Endometrium (tissue), 2 donors: ENCODE results near the gene PHGDH.
"Not testable (repeated sequence)": the region's sequence is repeated elsewhere in the genome, so short reads cannot be mapped to it uniquely, and the experiment has no call there.

Source experiments
- FAIRE-seq: peaks from 2 replicates; lab custom pipeline; 2012; peaks lifted over from hg19 to GRCh38; lab: Jason Lieb, UNC
- donor health status: control.
- donor health status: control.

The PHGDH gene

DNA sequence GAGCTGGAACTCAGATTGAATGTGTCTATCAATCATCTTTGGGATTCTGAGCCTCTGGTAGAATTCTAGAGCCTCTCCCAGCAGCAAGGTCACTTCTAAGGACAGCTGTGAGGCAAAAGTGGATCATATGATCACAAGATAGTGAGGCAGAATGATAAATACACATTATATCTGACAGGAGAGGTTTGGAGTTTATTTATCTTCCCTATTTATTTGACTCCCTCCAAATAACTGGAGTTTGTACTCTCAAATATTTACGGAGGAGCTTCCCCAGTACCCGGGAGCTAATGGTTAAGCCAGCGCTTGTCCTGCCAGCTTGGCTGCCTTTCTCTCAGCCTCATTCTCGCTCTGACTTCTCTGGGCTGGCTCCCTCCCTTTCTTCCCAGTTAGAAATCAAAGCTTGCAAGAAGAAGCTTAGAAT lies 54.6 kb downstream of the PHGDH start:
- no peak for FAIRE-seq

DNA sequence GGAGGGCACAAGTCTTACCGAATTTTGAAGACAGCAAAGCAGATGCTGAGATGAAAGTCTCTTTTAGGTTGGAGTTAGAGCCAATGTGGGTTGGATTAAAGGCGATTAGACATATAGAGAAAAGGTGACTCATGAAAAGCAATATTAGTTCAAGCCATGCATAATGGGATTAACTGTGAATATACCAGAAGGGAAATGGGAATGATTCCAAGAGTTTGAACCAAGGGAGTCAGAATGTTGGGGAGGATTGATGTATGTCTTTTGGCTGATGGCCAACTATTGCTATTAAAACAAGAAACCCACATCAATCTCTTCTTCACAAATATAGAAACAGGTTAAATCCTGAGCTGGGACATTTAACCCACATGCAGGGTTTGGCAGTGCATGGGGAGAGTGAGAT lies 55.8 kb downstream of the PHGDH start:
- FAIRE-seq: no peak

DNA sequence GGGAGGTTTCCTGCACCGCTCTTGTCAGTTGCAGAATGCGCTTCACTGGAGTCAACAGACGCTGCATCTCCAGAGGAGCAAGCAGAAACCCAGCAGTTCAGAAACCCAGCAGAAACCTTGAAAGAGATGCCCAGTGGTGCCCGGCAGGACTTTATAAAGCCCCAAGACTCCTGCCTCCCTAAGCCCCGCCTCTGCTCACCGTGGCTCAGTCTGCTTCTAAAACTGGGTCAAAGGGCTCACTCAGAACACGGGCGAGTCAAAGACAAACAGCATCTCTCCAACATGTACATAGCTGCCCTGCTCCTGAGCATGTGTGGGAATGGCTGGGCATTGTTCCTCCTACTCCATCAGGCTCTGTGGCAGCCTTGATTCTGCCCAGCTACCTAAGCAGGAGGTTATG lies 57.0 kb downstream of the PHGDH start, which contains the start of gene HMGCS2:
TSS of gene HMGCS2 (minus strand) at position 128 of the 400 bp plus-strand sequence. CDS start at position 67, 61 bp downstream.
- no peak for FAIRE-seq

DNA sequence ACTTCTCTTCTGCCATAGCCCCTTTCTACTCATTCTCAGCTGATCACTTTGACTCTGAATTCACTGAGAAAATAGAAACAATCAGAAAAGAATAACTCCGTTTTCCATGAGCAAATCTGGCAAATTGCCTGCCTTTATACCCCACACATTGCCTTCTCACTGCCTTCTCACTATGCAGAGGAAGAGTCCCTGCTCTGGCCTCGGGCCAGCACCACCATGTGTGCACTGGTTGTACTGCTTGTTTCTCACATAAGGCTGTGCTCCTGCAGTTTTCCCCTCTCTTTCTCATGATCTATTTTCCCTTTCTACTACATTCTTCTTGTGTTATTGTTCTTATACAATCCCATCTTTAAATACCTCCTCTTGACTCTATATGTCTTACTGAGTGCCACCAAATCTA lies 59.3 kb downstream of the PHGDH start:
- no peak for FAIRE-seq

DNA sequence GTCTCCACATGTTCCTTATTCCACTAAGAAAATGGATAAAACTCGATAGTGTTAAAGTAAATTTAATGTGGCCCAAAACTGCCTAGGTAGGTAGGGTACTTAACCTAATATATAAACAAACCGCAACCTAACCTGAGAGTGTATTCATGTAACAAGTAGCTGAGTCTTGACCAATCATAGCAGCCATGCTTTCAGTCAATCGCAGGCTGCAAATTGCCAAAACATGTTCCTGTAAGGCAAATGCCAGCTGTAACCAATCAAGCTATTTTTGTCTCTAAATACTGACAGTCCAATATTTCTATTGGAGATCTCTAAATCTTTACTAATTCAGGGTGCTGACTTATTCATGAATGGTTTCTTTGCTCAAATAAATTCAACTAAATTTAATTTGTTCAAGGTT lies 60.0 kb downstream of the PHGDH start:
- FAIRE-seq: no peak

DNA sequence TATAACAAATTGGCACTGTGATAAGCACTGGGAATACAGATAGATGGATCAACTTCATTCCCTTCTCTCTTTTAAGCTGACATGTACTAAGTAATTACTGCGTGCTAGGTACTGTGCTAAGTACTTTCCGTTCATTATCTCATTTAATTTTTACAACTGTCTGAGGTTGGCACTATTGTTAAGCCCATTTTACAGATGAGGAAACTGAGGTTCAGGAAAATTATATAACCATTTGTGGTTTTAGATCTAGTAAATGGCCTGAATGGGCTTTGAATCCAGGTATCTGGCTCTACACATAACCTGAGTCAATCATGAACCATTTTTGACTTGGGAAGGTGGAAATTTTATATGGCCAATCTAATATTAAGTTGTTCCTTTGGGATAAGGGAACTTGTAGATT lies 60.6 kb downstream of the PHGDH start:
- FAIRE-seq: no peak

DNA sequence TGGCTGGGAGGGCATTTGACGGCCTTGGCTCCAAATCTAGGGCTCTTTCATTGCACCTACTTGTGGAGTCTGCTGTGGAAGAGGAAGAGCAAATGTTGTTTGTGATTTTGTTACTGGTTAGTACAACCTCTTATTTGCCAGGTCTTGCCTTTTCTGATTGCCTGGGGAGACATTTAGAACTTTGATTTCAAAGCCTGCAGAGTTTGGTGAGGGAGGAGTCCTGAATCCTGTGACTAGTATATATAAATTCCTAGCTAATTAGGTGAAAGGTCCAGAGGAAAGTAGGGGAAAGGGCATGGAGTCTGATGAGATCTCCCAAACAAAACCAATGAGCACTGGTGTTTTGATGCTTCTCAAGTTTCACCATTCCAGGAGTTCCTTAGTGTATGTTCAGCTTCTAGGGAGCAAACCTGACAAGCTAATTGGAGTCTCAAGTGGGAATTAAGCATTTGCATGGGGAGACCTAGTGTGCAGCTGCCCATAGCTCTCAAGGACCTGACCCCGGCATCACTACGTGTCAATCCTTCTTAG lies 62.0 kb downstream of the PHGDH start:
- FAIRE-seq: no peak

DNA sequence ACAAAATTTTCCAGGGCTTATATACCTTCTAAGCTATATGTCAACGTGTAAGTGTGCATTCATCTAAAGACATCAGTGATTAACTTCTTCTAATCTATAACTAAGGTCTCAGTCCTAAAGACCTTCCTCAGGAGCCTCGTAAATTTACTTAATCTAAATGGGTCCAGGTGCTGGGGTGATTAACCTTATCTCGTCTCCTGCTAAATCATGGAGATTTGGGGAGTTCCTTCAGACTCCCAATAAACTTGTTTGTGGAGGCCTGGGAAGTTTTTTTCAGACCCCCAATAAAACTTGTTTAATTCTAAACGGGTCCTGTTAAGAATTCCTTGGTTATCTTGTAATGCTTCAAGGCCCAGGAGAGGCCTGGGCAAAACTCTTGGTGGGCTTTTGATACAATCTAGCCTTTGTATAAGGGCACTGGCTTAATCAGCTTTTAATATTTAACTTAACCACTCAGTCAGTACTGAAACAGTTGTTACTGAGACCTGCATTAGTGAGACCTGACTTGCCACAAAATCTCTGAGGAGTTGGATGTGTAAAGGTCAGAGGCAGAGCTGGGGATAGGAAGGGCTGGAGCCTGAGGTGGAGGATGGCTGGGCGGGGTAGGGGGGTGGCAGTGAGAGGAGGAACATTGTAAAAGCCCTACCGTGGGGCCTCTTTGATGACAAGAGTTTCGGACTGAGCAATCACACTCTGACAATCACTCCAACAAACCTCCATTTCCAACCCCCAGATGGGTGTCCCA lies 63.2 kb downstream of the PHGDH start:
- FAIRE-seq: no peak

DNA sequence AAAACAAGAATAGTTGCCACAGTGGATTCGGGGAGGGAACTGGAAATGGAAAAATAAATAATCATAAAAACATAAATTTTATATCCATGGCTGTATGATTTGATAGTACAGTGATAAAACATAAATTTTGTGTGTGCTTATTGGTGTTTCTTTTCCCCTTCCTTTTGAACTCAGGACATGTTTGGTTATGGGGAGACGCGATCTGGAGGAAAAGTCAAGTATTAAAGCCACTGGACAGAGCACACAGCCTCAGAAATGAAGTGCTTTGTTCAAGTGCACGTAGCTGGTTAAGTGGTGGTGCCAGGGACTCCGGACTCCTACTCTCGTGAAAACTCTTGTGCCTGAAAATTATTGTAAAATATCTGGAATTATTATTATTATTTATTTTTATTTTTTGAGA lies 66.6 kb downstream of the PHGDH start:
- no peak for FAIRE-seq

DNA sequence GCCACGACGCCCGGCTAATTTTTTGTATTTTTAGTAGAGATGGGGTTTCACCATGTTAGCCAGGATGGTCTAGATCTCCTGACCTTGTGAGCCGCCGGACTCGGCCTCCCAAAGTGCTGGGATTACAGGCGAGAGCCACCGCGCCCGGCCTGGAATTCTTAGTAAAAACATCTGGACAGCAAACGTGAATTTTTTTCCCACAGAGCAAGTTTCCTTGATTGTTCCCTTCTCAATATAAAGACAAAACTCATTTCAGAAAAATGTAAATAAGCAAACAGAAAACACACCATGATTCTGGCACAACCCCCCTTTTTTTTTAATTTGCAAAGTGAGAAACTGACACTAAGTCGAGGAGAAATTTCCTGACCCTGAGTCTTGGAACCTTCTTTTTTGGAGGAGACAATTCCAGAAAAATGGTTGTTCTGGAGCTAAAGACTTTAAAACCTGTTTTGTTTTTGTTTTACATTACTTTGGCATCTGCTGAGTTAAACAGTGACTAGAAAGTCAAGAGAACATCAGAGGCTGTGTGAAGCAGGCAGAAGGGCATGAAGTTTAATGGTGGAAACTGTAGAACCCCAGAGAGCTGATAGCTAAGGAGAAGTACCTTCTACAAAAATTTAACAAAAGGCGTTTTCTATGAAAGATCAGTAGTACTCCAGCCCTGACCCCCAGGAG lies 67.3 kb downstream of the PHGDH start:
- peak; percentile 77 for FAIRE-seq

DNA sequence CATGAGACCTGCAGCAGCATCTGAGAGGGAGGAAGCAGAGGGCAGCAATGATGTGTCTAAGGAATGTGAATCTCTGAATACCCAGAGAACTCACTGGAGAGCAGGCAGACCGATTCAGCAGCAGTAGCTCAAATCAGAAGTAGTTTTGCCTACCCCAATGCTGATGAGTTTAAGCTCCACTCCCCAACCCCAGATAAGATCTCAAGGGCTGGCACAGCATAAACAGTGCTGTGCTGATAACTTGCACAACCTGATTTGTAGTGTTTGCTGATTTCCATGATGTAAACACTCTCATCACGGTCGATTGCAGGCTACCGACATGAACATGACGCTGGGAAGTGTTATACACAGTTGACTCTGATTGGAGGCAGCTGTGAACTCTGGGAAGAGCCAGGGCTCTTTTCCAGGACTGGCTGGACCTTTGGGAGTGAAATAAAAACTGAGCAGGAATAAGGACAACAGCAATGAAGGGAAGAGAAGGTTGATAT lies 68.2 kb downstream of the PHGDH start:
- no peak for FAIRE-seq

DNA sequence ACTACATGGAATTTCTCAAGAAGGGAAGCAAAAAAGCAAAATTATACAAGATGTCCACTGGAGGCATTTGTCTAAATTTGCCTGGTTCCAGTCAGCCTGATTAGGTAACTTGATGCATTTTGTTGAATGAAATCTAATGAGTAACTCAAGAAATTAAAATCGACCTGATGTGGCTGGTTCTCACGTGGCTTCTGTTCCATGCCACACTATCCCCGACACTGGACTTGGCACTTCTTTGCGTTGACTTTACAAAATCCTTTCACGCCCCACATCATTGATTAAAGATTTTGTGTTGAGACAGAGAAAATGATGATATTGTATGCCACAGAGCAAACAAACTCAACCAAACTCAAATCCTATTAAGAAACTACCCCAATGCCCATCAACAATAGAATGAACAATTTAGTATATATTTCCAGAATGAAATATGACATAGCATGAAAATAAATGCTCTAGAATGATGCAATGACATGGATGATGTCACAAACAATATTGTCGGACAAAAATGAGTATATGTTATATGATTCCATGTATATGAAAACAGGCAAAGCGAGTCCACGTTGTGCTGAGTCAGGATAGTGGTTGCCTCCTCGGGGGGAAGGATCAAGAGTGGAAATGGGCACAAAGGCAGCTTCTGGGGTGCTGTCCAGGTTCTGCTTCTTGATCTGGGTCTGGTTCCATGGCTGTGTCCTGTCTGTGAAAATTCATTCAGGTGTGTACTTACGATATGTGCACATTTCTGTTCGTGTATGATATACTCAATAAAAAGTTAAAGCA lies 69.9 kb downstream of the PHGDH start:
- no peak for FAIRE-seq

DNA sequence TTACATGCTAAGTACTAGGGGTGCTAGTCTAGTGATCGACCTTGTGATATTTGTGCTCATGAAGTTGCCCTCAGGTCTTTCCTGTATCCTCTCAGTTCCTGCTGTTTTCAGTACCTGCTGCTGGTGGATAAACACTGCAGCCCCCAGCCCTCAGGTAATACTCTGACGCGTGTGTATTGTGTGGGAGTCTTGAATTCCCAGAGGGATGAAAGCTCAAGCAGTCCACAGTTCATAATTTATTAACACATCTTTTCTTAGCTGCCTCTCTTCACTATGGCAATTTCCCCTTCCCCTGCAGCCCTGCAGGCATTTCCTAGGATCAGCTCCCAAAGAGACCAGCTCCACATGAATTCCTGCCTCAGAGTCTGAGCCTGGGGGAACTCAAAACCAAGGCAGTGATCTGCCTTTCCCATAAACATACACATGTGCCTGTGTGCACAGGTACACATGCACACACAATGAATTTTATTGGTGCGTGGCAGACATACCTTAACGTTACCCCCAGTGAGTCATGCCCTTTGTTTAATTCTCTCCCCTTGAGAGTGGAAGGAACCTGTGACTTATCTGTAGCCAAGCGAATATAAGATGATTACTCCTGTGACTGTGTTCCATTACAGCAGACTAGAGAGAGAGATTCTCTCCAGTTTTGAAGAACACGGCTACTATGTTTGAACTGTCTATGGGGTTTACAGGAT lies 71.0 kb downstream of the PHGDH start:
- no peak for FAIRE-seq

DNA sequence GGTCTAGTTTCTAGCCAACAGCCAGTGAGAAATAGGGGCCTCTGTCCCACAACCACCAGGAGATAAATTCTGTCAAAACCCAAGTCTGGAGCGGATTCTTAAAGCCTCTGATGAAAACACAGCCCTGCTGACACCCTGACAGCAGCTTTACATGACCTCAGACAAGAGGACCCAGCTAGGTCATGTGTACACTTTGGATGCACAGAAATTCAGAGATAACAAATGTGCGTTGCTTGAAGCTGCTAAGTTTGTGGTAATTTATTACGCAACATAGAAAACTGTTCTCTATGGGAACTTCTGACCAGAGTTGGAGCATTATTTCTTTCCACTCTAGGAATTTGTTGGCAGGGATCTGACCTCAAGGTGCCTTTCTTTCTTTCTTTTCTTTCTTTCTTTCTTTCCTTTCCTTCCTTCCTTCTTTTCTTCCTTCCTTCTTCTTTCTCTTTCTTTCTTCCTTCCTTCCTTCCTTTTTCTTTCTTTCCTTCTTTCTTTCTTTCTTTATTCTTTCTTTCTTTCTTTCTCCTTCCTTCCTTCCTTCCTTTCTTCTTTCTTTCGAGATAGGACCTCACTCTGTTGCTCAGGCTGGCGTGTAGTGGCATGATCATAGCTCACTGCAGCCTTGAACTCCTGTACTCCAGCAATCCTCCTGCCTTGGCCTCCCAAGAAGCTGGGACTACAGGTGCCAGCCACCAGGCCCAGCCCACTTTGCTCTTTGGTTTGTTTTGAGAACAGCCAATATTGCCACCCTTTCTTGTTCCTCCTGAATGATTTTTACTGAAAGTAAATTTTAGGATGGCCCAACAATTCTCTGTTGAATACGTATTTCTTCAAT lies 71.8 kb downstream of the PHGDH start:
- no peak for FAIRE-seq

DNA sequence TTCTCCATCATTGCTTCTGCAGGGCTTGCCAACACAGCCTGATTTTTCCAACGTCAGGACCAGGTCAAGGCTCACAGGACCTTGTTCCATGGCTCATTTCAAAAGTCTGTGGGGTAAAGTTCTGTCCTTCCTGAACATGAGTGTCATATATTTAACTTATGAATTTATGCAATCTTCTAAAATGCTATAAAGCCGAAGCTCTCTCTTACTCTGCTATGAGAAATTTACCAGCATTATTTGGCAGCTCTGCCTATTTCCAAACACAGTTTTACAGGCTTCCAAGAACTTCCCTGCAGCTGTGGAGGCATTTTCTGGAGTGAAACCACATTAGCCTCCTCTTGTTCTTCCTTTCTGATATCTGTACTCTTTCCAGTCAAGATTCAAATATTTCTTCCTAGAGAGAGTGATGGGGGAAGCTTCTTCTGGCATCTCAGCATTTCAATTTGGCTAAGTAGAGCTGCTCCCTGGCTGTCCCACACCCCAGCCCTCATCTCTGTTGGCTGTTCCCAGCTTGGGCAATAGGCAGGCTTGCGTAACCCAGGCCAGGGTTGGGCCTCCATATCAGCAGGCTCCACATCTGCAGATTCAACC lies 72.6 kb downstream of the PHGDH start:
- FAIRE-seq: no peak

DNA sequence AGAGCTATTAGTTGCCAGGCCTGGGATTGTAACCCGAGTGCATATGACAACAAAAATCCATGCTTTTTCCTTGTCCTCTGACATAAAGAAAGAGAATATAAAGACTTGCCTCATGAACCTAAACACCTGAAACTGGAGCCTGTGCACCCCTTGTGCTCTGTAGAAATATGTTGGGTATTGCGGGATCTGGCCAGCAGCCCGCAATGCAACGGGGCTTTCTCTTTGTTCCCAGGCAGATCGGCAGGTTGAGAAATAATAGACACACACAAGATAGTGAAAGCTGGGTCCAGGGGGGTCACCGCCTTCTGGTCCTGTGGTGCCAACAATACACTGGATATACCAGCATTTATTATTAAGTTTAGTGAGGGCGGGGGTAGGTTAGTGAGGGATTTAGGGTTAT lies 74.3 kb downstream of the PHGDH start:
- not testable (repeated sequence) for FAIRE-seq

DNA sequence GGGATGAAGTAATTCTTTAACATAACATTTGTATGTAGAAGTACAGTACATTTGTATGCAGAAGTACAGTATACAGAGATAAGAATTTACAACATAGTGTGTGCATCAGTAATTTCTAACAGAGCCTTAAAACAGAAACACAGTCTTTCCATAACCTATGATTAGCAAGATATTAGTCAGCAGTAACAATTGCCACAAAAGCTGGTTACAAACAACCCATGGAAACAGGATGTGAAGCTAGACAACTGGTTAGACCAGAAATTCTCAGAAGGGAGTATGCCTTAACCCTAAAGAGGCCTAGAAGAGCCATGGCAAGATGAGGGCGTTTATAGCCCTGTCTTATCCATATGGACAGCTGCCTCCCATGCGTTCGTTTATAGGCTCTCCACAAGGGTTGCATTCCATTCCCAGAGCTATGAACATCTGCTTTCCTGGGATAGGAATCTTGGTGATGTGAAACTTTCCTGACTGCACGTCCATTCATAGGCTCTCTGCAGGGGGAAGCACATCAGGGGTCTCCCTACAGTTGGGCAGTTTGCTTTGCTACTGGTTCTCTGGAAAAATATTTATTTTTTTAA lies 74.8 kb downstream of the PHGDH start:
- not testable (repeated sequence) for FAIRE-seq

DNA sequence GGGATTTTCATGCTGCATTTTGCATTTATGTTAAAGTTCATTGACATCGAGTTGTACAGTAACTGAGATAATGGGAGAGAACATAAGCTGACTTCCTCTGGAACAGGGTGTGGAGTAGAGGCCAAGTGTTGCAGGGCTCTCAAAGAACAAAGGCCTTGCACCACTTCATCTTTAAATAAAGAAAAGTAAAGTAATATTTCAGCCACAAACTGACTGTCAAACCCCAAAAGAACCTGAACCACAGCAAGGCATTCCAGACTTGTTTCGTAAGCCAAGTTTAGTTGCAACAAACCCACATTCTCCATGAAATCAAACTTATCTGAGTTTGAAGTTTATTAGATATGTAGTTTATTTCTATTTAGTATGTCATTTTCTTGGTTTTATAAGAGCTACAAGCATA lies 76.0 kb downstream of the PHGDH start:
- FAIRE-seq: no peak

DNA sequence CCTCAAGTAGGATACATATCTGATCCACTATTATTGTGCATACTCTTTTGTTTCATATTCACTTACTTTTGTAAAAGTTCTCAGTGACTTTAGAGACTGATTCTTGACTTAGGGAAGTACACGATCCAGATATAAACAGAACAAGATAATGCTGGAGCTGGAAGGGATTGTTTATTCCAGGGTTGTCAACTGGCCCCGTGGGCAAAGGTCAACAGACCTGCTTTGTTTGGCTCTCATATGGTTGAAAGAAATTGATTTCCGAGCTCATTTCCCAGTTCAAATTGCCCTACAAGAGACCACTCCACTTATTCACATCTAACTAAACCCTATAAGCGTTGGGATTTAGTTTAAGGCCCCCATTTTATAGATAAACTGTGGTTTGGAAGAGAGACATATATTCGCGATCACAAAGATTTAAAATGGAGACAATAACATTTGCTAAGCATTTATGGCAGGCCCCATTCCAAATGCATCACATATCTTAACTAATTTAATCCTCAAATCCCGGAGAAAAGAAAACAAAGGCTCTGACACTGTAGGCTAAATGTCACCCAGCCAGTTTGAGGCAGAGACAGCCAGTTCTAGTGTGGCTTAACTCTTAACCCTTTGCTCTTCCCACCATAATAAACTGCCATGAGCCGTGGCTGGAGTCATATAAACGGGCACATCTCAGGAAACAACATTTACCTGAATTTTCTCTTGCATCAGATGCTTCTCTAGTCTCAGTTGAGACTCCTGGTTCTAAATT lies 78.9 kb downstream of the PHGDH start:
- no peak for FAIRE-seq

DNA sequence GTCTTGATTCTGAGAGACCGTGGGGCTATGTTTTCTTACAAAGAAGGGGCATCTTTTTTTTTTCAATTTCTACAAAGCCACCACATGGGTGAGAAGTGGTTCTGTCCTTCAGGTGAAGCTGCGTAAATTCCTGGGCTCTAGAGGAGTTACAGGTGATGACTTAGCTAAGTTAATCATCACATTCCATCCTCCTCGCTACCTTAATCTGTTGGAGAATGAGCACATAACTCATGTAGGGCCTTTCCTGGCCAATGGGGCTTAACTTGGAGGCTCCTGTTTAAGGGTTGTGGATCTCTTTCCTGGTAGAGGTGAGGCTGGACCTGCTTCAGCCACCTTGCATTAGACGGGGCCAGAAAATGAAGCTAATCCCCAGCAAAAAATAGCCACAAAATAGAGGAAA lies 79.6 kb downstream of the PHGDH start:
- FAIRE-seq: no peak
